GM12892 (cell line): Measurements from ENCODE around the gene PIEZO1.

Experiments used
- POLR2AphosphoS5 ChIP-seq: IDR thresholded peaks from 2 replicates; pipeline ENCODE4 v1.6.1; 2011; ENCODE audit warnings: low read depth, low read length, control low read depth
- TAF1 ChIP-seq: IDR thresholded peaks from 2 replicates; pipeline ENCODE4 v1.6.1; 2011; ENCODE audit warnings: low read depth, mild to moderate bottlenecking, control low read depth, low read length, borderline replicate concordance

DNA sequence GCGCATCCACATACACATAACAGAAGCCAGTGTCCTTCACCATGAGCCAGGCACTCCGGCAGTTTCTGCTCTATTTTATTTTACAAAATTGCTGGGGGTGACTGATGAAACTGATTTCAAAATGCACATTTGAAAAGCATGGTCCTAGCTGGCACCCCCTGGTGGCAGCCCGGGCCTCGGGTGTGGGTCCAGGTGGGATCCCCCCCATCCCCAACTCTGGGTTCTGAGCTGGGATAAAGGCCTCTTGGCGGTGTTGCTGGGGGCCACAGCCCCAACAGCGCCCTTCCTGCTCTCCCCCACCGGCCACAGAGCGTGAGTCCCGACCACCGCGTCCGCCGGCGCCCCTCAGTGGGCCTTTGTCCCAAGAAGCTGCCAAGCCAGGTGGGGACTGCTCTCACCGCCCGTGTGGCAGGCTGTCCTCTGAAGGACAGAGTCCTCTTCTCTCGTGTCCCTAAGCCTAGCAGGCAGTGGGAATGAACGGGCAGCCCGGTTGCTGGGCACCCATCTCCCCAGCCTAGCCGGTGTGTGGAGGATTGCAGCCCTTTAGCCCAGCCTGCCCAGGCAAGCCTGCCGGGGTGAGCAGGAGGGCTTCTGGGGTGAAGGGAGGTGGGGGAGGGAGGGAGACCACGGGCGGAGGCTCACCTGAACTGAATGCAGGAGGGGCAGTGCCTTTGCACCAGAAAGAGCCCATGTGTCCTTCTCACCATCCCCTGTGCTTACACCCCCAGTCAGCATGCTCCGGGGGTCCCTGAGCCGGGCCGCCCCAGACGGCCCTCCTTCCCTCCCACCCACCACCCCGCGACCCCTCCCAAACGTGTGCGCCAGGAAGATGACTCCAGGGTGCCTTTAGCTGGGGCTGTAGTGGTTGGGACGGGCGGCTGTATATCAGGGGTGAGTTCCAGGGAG lies 99.6 kb downstream of the PIEZO1 start:
- no peak for TF ChIP-seq TAF1
- TF ChIP-seq POLR2AphosphoS5 = no peak
